Esophagus (tissue), 2 donors: ENCODE results near the gene CCDC74B. TPM values are rescaled to one million over a fixed set of nuclear protein-coding genes. Genes with fewer than 3 reads are reported as not detected.
"Not testable (repeated sequence)": the region's sequence is repeated elsewhere in the genome, so short reads cannot be mapped to it uniquely, and the experiment has no call there.

Source experiments
- H3K27ac ChIP-seq, 2 donors: one replicate each; pipeline ENCODE4 v1.5.1; 2013; ENCODE audit warnings: low read depth in 2 of 2, mild to moderate bottlenecking in 2 of 2, inconsistent platforms in 1 of 2, low read length in 1 of 2, moderate library complexity in 1 of 2
- H3K27me3 ChIP-seq, 2 donors: one replicate each; pipeline ENCODE4 v1.6.1; 2013; ENCODE audit warnings: low read length in 2 of 2, control low read depth in 1 of 2, mild to moderate bottlenecking in 1 of 2; ENCODE audit not compliant: insufficient read depth in 2 of 2, control insufficient read depth in 1 of 2
- H3K36me3 ChIP-seq, 2 donors: one replicate each; pipeline ENCODE4 v1.6.1; 2013; ENCODE audit warnings: low read length in 1 of 2; ENCODE audit not compliant: control insufficient read depth in 2 of 2, insufficient read depth in 2 of 2
- H3K4me1 ChIP-seq, 2 donors: one replicate each; pipeline ENCODE4 v1.6.1; 2013; ENCODE audit warnings: low read length in 1 of 2; ENCODE audit not compliant: control insufficient read depth in 2 of 2, insufficient read depth in 2 of 2
- H3K4me3 ChIP-seq, 2 donors: one replicate each; pipeline ENCODE4 v1.5.1; 2013; ENCODE audit warnings: low read length in 2 of 2, mild to moderate bottlenecking in 2 of 2, low read depth in 1 of 2, moderate library complexity in 1 of 2
- H3K9me3 ChIP-seq, 2 donors: one replicate each; pipeline ENCODE4 v1.6.1; 2013; ENCODE audit warnings: mild to moderate bottlenecking in 2 of 2, low read depth in 1 of 2, low read length in 1 of 2, moderate library complexity in 1 of 2; ENCODE audit not compliant: control insufficient read depth in 2 of 2, insufficient read depth in 1 of 2
- WGBS, 2 donors: extraction: QIAGEN DNeasy Blood & Tissue Kit; methylation state at CpG; one replicate each; pipeline ENCODE4 v1.1.7; 2013; 5-methylcytosine and 5-hydroxymethylcytosine counted together
- polyA plus RNA-seq, 2 donors: library from polyadenylated mRNA; stranded (reverse); fragments of 200-250 nt; gene quantifications; one replicate each; pipeline ENCODE4 v1.2.3, GENCODE V29; 2013
- donor health status: healthy with polysubstance abuse.
- donor health status: Bipolar disorder and iron deficiency.

The CCDC74B gene
- polyA plus RNA-seq, 2 donors, result 1.0 to 1.1 TPM

DNA sequence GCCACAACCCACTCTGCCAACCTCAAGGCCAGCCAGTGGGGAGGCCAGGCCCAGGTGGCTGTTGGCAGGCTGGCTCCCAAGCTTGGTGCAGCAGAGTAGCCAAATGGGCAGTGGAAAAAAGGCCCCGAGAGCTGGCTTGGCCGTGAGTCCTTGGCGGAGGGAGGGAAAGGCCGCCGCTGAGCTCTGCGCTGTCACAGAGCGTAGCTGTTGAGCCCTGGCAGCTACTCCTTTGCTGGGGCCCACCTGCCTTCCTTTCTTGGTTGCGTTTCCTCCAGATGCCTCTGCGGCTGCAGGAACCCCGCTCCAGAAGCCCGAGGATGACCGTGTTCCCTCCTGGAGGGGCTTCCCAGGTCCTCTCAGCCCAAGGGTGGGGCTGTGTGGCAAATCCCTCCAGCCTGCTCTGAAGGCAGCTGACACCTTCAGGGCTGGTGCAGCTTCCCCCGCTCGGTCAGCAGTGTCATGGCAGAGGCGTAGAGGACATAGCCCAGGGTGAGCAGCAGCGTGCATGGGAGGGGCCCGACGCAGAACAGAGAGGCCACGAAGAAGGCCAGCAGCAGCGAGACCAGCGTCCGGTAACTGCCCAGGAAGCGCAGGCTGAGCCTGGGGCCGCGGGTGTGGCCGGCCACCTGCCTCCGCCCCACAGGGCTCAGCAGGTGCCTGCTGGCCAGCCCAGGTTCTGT lies 7.4 kb upstream of the CCDC74B start:
- H3K9me3 ChIP-seq, H3K4me3 ChIP-seq, H3K4me1 ChIP-seq, H3K27ac ChIP-seq, H3K27me3 ChIP-seq: not testable (repeated sequence)
- 90 to 91% methylated on average over 16 to 27 of the region's 27 CpGs for WGBS, 2 donors
- peaks cover 10 to 31% of the 10 kb centered on the region in 2 donors for H3K36me3 ChIP-seq

- H3K4me3 ChIP-seq, H3K27me3 ChIP-seq, H3K27ac ChIP-seq, H3K4me1 ChIP-seq, H3K9me3 ChIP-seq: not testable (repeated sequence)
- peaks cover 10 to 31% of the 10 kb centered on the region in 2 donors for H3K36me3 ChIP-seq
- 58 to 62% methylated on average over 5 of the region's 5 CpGs for WGBS, 2 donors
Measured at GRCh38 chr2:130151145-130151512, 6.2 kb upstream of the CCDC74B start.

DNA sequence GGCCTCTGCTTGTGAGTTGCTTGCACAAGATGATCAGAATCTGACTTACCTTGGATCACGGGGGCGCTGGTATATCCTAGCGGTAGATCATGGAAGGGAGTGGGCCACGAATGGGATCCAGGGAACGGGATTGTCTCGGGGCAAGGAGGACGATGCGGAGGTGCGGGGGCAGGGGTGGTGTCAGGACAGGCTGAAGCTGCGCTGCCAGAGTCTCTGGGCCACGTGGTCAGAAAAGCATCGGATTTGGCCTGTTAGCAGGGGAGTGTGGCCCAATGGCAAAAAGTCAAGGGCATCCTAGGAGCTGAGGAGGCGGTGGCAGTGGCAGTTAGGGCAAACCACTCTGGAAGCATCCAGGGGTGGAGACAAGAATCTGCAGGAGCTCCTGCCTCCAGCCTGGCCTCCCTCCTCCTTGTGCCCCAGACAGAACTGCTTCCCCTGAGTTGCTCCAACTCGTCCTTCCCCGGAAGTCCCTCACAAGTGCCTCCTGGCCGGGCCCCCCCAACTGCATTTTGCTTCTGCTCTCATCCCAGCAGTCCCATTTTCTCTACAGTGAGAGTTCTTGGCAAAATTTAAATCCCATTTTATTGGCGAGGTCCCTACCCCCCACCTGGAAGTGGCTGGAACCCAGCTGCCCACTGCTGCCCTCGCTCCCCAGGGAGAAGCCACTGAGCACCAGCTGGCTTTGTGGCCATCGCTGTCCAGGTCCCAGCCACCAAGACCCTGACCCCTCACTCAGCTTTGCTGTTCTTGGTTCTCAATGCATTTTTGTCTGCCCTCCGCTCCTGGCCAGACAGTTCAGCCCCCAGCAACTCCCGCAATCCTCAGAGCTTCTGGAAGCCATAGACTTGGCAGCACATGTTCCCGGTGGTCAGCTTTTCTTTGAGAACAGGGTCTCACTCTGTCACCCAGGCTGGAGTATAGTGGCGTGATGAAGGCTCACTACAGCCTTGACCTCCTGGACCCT lies 5.6 kb upstream of the CCDC74B start:
- H3K9me3 ChIP-seq, result no peaks in the 10 kb centered on the region
- WGBS, 2 donors, result 88% methylated on average over 23 of the region's 23 CpGs
- H3K27me3 ChIP-seq, result no peaks in the 10 kb centered on the region
- no peak overlapping the region for H3K4me3 ChIP-seq
- no peaks in the 10 kb centered on the region for H3K4me1 ChIP-seq
- H3K27ac ChIP-seq, result no peak overlapping the region
- peaks cover 10 to 30% of the 10 kb centered on the region in 2 donors for H3K36me3 ChIP-seq

DNA sequence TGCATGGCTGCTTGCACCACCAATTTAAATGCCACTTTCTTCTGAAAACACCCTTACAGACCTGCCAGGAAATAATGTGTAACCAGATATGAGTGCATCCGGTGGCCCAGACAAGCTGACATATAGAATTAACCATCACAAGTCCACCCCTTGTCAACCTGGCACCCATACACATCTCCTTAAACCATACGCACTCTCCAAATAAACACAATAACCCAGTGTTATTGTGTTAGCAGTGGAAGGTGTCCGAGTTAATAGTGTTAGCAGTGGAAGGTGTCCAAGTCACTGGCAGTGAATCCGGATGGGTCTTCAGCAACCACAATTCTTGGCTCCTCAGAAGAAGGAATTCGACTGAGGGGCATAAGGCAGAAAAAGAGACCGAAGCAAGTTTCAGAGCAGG lies 3.6 kb upstream of the CCDC74B start:
- not testable (repeated sequence) for H3K27me3 ChIP-seq, H3K27ac ChIP-seq, H3K9me3 ChIP-seq, H3K4me1 ChIP-seq, H3K4me3 ChIP-seq
- 51 to 53% methylated on average over 6 of the region's 6 CpGs for WGBS, 2 donors
- H3K36me3 ChIP-seq, result peaks cover 10 to 14% of the 10 kb centered on the region in 2 donors

DNA sequence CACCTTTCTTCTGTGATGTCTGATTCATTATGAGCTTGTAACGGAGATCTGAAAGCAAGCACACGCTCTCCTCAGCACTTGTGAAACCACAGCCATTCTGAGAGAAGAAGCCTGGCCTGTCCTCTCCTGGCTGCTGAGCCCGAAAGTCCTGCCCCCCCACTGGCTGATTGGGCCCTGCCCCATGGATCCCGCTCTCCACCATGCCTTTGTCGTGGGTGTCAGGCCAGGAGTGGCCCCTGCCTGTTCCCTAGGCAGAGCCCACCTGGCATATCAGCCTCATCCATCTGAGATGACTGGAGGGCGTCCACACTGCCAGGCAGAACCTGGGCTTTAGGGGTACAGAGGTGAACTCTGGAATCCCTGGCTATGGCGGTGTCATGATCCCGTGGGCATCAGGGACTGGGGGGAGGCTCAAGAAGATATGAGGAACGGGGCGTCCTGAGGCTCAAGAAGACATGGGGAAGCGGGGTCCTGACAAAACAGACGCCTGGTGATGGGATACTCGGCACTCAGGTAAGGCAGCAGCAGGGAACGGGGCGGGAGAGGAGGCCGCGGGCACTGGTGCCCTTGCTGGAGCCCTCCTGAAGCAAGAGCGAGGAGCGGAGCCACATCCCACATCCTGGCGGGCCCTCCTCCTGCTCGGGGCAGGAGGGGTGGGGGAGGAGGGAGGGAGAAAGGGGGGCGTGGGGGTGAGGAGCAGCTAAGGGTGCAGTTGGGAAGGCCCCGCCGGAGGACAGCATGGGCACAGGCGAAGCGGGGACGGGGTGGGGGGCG lies 1.5 kb downstream of the CCDC74B start:
- H3K9me3 ChIP-seq, H3K4me3 ChIP-seq, H3K27ac ChIP-seq, H3K36me3 ChIP-seq, H3K27me3 ChIP-seq, H3K4me1 ChIP-seq: not testable (repeated sequence)
- WGBS, 2 donors, result 44 to 59% methylated on average over 14 to 21 of the region's 28 CpGs

DNA sequence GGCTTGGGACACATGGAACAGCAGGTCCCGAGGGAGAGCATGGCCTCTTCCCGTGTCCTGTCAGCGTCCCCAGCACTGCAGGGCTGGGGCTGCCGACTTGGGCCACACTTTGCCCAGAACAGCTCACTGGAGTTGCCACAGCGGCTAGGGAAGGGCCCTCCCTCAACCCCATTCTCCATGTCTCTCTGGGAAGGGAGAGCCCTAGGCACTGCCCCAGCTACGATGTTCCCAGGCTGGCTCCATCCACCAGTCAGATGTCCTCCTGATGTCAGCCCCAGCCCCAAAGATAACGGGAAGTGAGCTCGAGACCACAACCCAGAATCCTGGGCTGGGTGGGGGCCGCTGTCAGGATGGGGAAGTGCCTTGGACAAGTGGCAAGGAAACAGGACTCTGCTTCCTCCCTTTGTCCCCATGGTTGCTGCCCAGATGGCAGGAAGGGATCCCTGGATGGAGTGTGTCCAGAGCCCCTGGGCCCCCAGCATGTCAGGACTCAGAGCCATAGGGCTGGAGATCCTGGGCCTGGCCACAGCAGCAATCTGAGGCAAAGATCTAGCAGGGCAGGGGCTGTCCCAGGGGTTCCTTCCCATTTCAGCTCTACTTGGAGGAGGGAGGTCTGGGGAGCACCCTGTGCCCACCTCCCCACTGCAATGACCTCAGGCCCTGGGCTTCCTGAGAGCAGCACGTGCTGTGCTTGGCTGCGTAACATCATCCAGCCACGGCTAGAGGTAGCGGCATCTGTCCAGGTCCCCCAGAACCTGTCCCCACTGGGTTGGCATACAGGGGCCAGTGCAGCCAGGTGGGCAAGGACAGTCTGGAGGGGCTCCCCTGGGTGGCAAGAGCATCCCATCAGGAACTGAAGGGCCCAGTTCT lies 2.3 kb downstream of the CCDC74B start:
- not testable (repeated sequence) for H3K4me1 ChIP-seq, H3K36me3 ChIP-seq, H3K27me3 ChIP-seq, H3K27ac ChIP-seq, H3K4me3 ChIP-seq, H3K9me3 ChIP-seq
- 86 to 90% methylated on average over 12 to 13 of the region's 13 CpGs for WGBS, 2 donors

GRCh38 chr2:130141645-130142370 lies 3.1 kb downstream of the CCDC74B start:
- not testable (repeated sequence) for H3K27ac ChIP-seq, H3K27me3 ChIP-seq, H3K9me3 ChIP-seq, H3K4me1 ChIP-seq, H3K36me3 ChIP-seq, H3K4me3 ChIP-seq
- 87 to 90% methylated on average over 11 to 18 of the region's 22 CpGs for WGBS, 2 donors

DNA sequence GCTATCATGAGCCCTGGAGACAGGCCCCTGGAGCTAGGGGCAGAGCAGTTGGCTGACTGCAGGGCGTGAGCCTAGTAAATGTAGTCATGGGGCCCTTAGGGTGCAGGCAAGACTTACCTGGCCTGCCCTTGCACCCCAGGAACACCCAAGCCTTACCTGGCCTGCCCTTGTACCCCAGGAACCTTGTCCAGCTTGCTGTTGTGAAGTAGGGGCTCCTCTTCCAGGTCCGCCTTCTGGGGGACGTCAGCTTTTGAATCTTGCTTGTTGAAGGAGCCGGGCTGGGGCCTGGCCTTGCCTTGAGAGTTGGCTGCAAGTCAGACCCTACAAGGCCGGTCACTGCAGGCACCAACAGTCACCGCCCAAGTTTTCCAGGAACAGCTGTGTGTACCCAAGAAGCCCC lies 3.9 kb downstream of the CCDC74B start:
- 95% methylated on average over 4 of the region's 6 CpGs for WGBS, 2 donors
- H3K4me1 ChIP-seq, H3K36me3 ChIP-seq, H3K27me3 ChIP-seq, H3K4me3 ChIP-seq, H3K9me3 ChIP-seq, H3K27ac ChIP-seq: not testable (repeated sequence)
